Measurements from ENCODE around the gene CCDC88C.

Gene CCDC88C

DNA sequence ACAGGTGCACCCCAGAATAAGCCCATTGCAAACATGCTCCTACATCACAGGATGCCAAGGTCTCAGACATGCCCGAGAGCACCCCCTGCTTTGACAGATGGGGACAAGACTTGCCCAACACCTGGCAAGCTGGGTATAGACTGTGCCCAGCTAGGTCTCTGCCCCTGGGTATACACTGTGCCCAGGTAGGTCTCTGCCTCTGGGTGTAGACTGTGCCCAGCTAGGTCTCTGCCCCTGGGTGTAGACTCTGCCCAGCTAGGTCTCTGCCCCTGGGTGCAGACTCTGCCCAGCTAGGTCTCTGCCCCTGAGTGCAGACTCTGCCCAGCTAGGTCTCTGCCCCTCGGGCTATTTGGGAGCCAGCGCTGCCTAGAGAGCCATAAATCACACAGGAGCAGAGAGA lies 85.9 kb downstream of the CCDC88C start:
- no peaks in the 10 kb centered on the region for H3K36me3 ChIP-seq (ENCODE audit: control insufficient read depth in 2 of 2, insufficient read depth in 2 of 2, low read length in 2 of 2)
- H3K4me1 ChIP-seq (ENCODE audit: control insufficient read depth, insufficient read depth, low read length) = peaks cover 14% of the 10 kb centered on the region
- H3K27me3 ChIP-seq (ENCODE audit: control insufficient read depth in 1 of 2, insufficient read depth in 2 of 2, low read length in 2 of 2) = no peaks in the 10 kb centered on the region
- H3K9me3 ChIP-seq (ENCODE audit: control insufficient read depth in 2 of 2, low read length in 2 of 2) = no peaks in the 10 kb centered on the region
- H3K4me3 ChIP-seq (ENCODE audit: low read length in 2 of 2) = no peak overlapping the region
- H3K9ac ChIP-seq (ENCODE audit: low read length in 2 of 2) = no peak overlapping the region
- H3K27ac ChIP-seq (ENCODE audit: low read length) = no peak overlapping the region

DNA sequence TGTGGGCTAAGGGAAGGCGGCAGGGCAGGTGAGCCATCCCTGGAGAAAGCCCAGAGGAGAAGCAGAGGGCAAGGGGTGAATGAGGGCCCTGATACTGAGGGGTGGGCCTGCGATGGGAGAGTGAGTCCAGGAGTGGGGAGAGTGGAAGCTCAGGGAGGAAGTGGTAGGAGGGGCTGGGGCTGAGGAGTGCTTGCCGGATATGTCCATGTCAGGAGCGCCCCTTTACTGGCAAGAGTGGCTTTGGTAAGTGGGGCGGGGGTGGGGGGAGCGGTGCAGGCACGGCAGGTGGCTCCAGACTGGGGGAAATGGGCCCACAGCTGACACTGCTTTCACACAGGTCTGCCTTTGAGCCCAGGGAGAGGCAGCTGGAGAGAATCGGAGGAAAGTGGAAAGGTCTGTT lies 86.8 kb downstream of the CCDC88C start:
- no peak overlapping the region for H3K9ac ChIP-seq (ENCODE audit: low read length in 2 of 2)
- no peak overlapping the region for H3K27ac ChIP-seq (ENCODE audit: low read length)
- H3K4me1 ChIP-seq (ENCODE audit: control insufficient read depth, insufficient read depth, low read length) = peaks cover 17% of the 10 kb centered on the region
- H3K36me3 ChIP-seq (ENCODE audit: control insufficient read depth in 2 of 2, insufficient read depth in 2 of 2, low read length in 2 of 2) = no peaks in the 10 kb centered on the region
- no peaks in the 10 kb centered on the region for H3K9me3 ChIP-seq (ENCODE audit: control insufficient read depth in 2 of 2, low read length in 2 of 2)
- no peaks in the 10 kb centered on the region for H3K27me3 ChIP-seq (ENCODE audit: control insufficient read depth in 1 of 2, insufficient read depth in 2 of 2, low read length in 2 of 2)
- no peak overlapping the region for H3K4me3 ChIP-seq (ENCODE audit: low read length in 2 of 2)

DNA sequence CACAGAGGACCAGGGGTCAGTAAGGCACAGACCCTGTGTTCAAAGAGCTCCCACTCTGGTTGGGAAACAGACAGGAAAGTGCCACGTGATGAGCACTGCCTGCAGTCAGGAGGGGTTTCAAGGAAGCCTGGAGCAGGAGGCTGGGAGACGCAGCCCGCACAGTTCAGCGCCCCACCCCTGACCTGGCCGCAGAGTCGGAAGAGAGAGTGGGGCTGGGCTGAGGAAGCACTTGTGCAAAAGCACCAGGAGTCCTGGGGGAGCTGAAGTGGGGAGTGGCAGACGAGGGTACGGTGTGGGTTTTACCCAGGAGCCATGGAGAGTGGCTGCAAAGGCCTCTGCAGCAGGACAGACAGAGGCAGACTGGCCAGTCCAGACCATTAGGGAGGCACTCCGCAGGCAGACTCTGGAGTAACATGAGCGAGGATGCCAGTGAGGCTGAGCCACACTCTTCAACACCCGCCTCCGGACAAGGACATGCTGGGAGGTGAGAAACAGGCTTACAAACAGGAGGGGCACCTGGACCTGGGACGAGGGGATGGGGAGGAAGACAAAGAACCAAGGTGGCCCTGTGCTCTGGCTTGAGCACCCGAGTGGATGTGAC lies 87.4 kb downstream of the CCDC88C start:
- H3K4me1 ChIP-seq (ENCODE audit: control insufficient read depth, insufficient read depth, low read length) = peaks cover 17% of the 10 kb centered on the region

DNA sequence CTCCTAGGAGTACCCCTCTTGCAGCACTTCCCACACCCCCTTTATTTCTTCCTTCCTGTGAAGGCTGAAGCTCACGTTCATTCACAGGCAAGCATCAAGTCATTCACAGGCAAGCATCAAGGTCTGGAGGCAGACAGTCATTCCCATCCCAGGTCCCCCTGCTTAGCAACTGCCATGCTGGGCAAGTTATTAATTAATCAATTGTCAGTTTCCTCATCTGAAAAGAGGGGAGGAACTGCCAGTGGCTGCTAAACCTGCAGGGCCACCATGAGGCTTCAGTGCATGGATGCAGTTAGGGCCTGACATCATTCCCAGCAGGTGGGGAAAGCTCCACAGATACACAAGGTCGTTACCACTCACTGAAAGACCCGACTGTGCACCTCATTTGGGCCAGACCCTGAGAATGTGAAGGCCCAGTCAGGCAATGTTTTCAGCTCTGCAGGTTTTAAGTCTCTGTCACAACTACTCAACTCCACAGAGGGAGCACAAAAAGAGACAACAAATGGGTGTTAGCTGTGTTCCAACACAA lies 88.1 kb downstream of the CCDC88C start:
- no peaks in the 10 kb centered on the region for H3K9me3 ChIP-seq (ENCODE audit: control insufficient read depth in 2 of 2, low read length in 2 of 2)
- no peak overlapping the region for H3K4me3 ChIP-seq (ENCODE audit: low read length in 2 of 2)
- H3K9ac ChIP-seq (ENCODE audit: low read length in 2 of 2) = no peak overlapping the region
- no peaks in the 10 kb centered on the region for H3K27me3 ChIP-seq (ENCODE audit: control insufficient read depth in 1 of 2, insufficient read depth in 2 of 2, low read length in 2 of 2)
- no peaks in the 10 kb centered on the region for H3K36me3 ChIP-seq (ENCODE audit: control insufficient read depth in 2 of 2, insufficient read depth in 2 of 2, low read length in 2 of 2)
- H3K4me1 ChIP-seq (ENCODE audit: control insufficient read depth, insufficient read depth, low read length) = peaks cover 22% of the 10 kb centered on the region
- no peak overlapping the region for H3K27ac ChIP-seq (ENCODE audit: low read length)

More for the DNA sequence above, 87.4 kb downstream of the CCDC88C start:
- Histone ChIP-seq H3K9ac (ENCODE audit: low read length in 2 of 2) (no peak overlapping the region), H3K27ac (ENCODE audit: low read length) (no peak overlapping the region), H3K4me3 (ENCODE audit: low read length in 2 of 2) (no peak overlapping the region), H3K27me3 (ENCODE audit: control insufficient read depth in 1 of 2, insufficient read depth in 2 of 2, low read length in 2 of 2) (no peaks in the 10 kb centered on the region), H3K36me3 (ENCODE audit: control insufficient read depth in 2 of 2, insufficient read depth in 2 of 2, low read length in 2 of 2) (no peaks in the 10 kb centered on the region), H3K9me3 (ENCODE audit: control insufficient read depth in 2 of 2, low read length in 2 of 2) (no peaks in the 10 kb centered on the region)

DNA sequence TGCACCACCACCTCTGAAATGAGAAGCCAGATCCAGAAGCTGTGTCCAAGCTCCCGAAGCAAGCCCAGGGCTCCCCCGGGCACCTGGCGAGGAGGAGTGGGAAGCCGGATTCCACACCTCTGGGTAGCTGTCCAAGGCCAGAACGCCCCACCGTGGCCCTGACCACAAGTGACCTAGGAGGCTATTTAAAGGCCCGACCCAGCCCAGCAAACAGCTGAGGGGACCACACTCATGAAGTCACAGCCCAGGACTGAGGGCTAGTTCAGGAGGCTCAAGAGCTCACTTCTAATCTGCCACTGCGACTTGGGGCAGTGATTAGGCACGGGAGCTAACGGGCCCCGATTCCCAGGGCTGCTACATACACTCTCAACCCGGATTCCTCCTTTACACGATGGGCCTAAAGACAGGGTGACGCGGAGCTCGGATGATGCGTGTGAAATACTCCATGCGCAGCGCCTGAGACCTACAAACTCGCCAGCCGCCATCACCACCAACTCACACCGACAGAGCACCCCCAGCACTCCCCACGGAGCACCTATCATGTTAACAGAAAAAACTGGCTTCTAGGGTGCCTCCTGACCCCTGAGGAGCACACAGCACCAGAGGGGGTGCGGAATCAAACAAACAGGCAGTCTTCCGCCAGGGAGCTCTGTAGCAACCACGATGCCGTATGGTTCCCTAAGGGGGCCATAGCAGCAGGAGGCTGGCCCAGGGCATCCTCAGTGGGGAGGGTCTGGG lies 89.1 kb downstream of the CCDC88C start:
- no peak overlapping the region for H3K27ac ChIP-seq (ENCODE audit: low read length)
- no peak overlapping the region for H3K9ac ChIP-seq (ENCODE audit: low read length in 2 of 2)
- H3K36me3 ChIP-seq (ENCODE audit: control insufficient read depth in 2 of 2, insufficient read depth in 2 of 2, low read length in 2 of 2) = no peaks in the 10 kb centered on the region
- H3K4me1 ChIP-seq (ENCODE audit: control insufficient read depth, insufficient read depth, low read length) = peaks cover 32% of the 10 kb centered on the region
- H3K9me3 ChIP-seq (ENCODE audit: control insufficient read depth in 2 of 2, low read length in 2 of 2) = no peaks in the 10 kb centered on the region
- no peak overlapping the region for H3K4me3 ChIP-seq (ENCODE audit: low read length in 2 of 2)
- no peaks in the 10 kb centered on the region for H3K27me3 ChIP-seq (ENCODE audit: control insufficient read depth in 1 of 2, insufficient read depth in 2 of 2, low read length in 2 of 2)

DNA sequence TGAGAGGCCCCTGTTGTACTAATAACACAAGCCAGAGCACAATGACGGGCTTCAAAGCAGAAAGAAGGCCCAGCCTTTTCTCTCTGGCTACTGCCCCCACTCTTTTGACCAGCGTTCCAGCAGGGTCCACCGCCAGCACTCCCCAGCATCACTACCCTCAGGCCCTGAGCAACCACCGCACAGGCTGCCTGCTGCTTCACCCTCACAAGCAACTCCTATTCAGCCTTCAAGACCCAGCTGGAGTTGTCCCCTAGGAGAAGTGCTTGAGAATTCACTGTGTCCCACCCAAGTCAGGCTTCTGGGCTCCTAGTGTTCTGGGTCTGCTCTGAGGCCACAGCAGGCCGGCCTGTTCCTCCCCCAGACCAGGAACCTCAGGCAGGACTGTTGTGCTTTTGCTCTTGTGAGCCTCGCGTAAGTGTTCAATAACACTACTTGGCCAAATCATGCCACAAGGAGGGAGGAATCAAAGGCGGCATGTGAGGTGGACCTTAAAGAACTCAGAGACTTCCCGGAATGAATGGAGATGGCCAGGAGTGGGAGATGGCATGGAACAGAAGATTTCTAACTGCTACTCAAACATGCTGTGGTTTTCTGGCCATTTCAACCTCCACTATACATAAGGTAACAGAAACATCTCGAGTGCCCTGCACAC lies 89.8 kb downstream of the CCDC88C start:
- H3K9me3 ChIP-seq (ENCODE audit: control insufficient read depth in 2 of 2, low read length in 2 of 2) = no peaks in the 10 kb centered on the region
- no peak overlapping the region for H3K4me3 ChIP-seq (ENCODE audit: low read length in 2 of 2)
- H3K36me3 ChIP-seq (ENCODE audit: control insufficient read depth in 2 of 2, insufficient read depth in 2 of 2, low read length in 2 of 2) = no peaks in the 10 kb centered on the region
- H3K9ac ChIP-seq (ENCODE audit: low read length in 2 of 2) = no peak overlapping the region
- H3K27ac ChIP-seq (ENCODE audit: low read length) = peak overlapping the region; percentile 55
- H3K4me1 ChIP-seq (ENCODE audit: control insufficient read depth, insufficient read depth, low read length) = peaks cover 34% of the 10 kb centered on the region
- no peaks in the 10 kb centered on the region for H3K27me3 ChIP-seq (ENCODE audit: control insufficient read depth in 1 of 2, insufficient read depth in 2 of 2, low read length in 2 of 2)

DNA sequence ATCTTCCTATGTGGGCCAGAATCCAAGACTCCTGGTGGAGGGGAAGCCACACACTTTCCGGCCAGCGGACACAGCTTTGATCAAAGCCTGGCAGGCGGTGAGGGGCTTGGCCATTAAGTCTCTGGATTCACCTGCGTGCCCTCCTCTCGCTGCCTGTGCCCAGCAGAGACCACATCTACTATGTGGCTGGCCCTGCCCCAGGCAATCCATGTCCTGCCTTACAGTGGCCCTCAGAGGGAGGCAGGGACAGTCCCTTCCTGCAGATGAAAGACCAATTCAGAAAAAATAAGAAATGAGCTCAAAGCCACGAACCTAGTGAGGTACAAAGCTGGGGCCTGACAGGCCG lies 90.4 kb downstream of the CCDC88C start:
- H3K27ac ChIP-seq (ENCODE audit: low read length) = peak overlapping the region; percentile 55
- H3K4me3 ChIP-seq (ENCODE audit: low read length in 2 of 2) = no peak overlapping the region
- no peaks in the 10 kb centered on the region for H3K36me3 ChIP-seq (ENCODE audit: control insufficient read depth in 2 of 2, insufficient read depth in 2 of 2, low read length in 2 of 2)
- H3K9ac ChIP-seq (ENCODE audit: low read length in 2 of 2) = no peak overlapping the region
- no peaks in the 10 kb centered on the region for H3K27me3 ChIP-seq (ENCODE audit: control insufficient read depth in 1 of 2, insufficient read depth in 2 of 2, low read length in 2 of 2)
- H3K9me3 ChIP-seq (ENCODE audit: control insufficient read depth in 2 of 2, low read length in 2 of 2) = no peaks in the 10 kb centered on the region
- H3K4me1 ChIP-seq (ENCODE audit: control insufficient read depth, insufficient read depth, low read length) = peaks cover 31% of the 10 kb centered on the region

DNA sequence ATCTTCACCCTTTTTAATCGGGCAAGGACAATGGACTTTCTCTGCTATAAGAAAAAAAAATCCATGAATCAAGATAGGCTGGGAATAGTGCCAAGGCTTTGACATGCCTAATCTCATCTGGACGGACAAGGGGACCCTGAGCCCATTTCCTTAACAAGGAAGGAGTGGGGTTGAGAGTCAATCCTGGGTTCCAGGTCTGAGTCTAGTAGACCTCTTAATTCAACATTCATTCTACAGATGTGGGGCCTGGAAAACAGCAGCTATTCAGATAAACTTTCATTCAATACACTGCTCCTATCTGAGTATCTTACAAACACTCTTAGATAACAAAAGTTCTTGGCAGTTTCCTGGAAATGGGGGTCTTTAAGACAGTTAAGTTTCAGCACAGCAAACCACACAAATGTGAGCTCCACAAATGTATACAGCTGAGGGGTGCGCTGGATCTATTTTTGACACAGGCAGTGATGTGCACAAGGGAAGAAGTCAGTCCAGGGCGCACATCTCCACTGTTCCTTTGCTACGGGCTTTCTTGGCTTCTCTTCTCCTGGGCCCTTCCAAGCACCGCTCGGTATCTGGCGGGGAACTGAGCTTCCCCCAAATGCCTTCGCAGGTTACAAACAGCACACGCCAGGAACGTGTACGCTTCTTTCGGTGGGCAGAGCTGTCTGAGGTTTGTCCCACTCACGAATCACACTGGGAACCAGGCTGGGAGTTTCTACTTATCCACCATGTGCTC lies 90.9 kb downstream of the CCDC88C start:
- no peaks in the 10 kb centered on the region for H3K27me3 ChIP-seq (ENCODE audit: control insufficient read depth in 1 of 2, insufficient read depth in 2 of 2, low read length in 2 of 2)
- H3K4me3 ChIP-seq (ENCODE audit: low read length in 2 of 2) = peak overlapping the region in 1 of 2 donors; percentile 15
- H3K36me3 ChIP-seq (ENCODE audit: control insufficient read depth in 2 of 2, insufficient read depth in 2 of 2, low read length in 2 of 2) = no peaks in the 10 kb centered on the region
- H3K9ac ChIP-seq (ENCODE audit: low read length in 2 of 2) = no peak overlapping the region
- H3K9me3 ChIP-seq (ENCODE audit: control insufficient read depth in 2 of 2, low read length in 2 of 2) = no peaks in the 10 kb centered on the region
- peak overlapping the region; percentile 55 for H3K27ac ChIP-seq (ENCODE audit: low read length)
- peaks cover 28% of the 10 kb centered on the region for H3K4me1 ChIP-seq (ENCODE audit: control insufficient read depth, insufficient read depth, low read length)

DNA sequence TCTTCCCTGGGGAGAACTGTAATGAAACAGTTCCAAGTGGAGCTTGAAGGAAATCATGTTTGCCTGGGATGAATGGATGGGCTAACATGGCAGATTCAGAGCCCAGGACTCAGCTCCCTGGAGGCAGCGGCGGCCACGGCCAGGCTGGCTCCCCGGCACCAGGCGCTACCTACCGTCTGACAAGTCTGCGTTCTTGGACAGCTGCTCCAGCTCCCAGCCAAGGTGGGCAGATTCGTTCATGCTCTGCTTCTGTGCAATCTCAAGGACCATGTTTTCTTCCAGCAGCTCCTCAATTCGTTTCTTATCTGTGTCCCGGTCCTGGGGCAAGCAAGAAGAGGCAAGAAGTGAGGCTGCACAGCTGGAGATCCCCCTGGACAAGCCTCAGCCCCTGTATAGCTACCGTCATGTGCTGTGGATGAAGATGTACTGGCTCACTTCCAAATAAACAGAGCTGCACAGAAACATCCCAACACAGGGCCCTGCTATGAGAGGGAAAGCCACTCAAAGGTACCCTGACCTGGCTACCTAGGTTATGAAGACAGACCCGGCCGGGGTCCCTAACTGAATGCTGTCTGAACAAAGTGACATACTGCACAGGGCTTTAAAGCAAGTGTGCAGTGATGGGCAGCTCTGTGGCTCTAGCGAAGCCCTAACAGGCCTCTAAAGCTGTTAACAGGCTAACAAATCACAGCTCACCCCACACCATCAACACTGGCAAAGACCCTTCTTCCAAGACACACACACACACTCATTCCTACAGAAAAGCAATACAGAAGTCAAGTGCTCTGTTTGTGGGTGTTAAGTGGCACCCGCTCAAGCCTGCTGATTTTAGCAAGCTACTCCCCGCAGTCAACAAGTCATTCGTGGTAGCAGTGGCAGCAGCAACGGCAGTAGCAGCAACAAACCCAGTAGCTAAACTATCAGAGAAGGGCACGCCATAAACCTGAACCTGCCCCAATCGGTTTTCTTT lies 92.7 kb downstream of the CCDC88C start:
- Histone ChIP-seq H3K4me3 (ENCODE audit: low read length in 2 of 2) (peak overlapping the region in 1 of 2 donors; percentile 49), H3K4me1 (ENCODE audit: control insufficient read depth, insufficient read depth, low read length) (peaks cover 28% of the 10 kb centered on the region), H3K27ac (ENCODE audit: low read length) (no peak overlapping the region), H3K36me3 (ENCODE audit: control insufficient read depth in 2 of 2, insufficient read depth in 2 of 2, low read length in 2 of 2) (no peaks in the 10 kb centered on the region), H3K9ac (ENCODE audit: low read length in 2 of 2) (no peak overlapping the region), H3K9me3 (ENCODE audit: control insufficient read depth in 2 of 2, low read length in 2 of 2) (no peaks in the 10 kb centered on the region), H3K27me3 (ENCODE audit: control insufficient read depth in 1 of 2, insufficient read depth in 2 of 2, low read length in 2 of 2) (no peaks in the 10 kb centered on the region)
